Trophoblast cell (in vitro differentiated cells and primary cell): ENCODE measurements around the gene MVB12A.

ENCODE experiments used
- DNase-seq, 2 donors: peaks; one replicate each; pipeline ENCODE4 v3.0.0-alpha.2; 2016
- H2AFZ ChIP-seq: 2 replicates; pipeline ENCODE4 v1.6.1; 2013; ENCODE audit warnings: low read length, moderate library complexity, mild to moderate bottlenecking; ENCODE audit not compliant: insufficient read depth, poor library complexity
- H2AK5ac ChIP-seq: 2 replicates; pipeline ENCODE4 v1.6.1; 2013; ENCODE audit warnings: mild to moderate bottlenecking, low read length
- H2BK120ac ChIP-seq: 2 replicates; pipeline ENCODE4 v1.6.1; 2013; ENCODE audit warnings: low read length, mild to moderate bottlenecking, moderate library complexity; ENCODE audit not compliant: insufficient read depth, poor library complexity
- H2BK12ac ChIP-seq: 2 replicates; pipeline ENCODE4 v1.6.1; 2013; ENCODE audit warnings: mild to moderate bottlenecking, low read length, moderate library complexity
- H2BK5ac ChIP-seq: 2 replicates; pipeline ENCODE4 v1.6.1; 2013; ENCODE audit warnings: low read length, low read depth, moderate library complexity, mild to moderate bottlenecking; ENCODE audit not compliant: poor library complexity
- H3K14ac ChIP-seq: 2 replicates; pipeline ENCODE4 v1.6.1; 2013; ENCODE audit warnings: mild to moderate bottlenecking, low read length
- H3K18ac ChIP-seq: 2 replicates; pipeline ENCODE4 v1.6.1; 2013; ENCODE audit warnings: mild to moderate bottlenecking, low read length
- H3K23ac ChIP-seq: 2 replicates; pipeline ENCODE4 v1.6.1; 2013; ENCODE audit warnings: low read length
- H3K27ac ChIP-seq: 2 replicates; pipeline ENCODE4 v1.5.1; 2013; ENCODE audit warnings: low read depth, mild to moderate bottlenecking, inconsistent platforms, low read length, moderate library complexity
- H3K27me3 ChIP-seq: 2 replicates; pipeline ENCODE4 v1.6.1; 2013; ENCODE audit warnings: inconsistent platforms, mild to moderate bottlenecking, low read length, moderate library complexity; ENCODE audit not compliant: insufficient read depth
- H3K36me3 ChIP-seq, 2 experiments: 1 replicate in 1 of 2; 2 replicates in 1 of 2; pipeline ENCODE4 v1.6.1; 2013; ENCODE audit warnings: low read length in 2 of 2, mild to moderate bottlenecking in 2 of 2, moderate library complexity in 1 of 2; ENCODE audit not compliant: insufficient read depth in 2 of 2, control insufficient read depth in 1 of 2
- H3K4ac ChIP-seq: 2 replicates; pipeline ENCODE4 v1.6.1; 2013; ENCODE audit warnings: low read depth, mild to moderate bottlenecking, low read length, moderate library complexity
- H3K4me1 ChIP-seq, 2 experiments: 1 replicate in 1 of 2; 2 replicates in 1 of 2; pipeline ENCODE4 v1.6.1; 2013; ENCODE audit warnings: low read length in 2 of 2, mild to moderate bottlenecking in 2 of 2, moderate library complexity in 1 of 2; ENCODE audit not compliant: insufficient read depth in 2 of 2, control insufficient read depth in 1 of 2
- H3K4me2 ChIP-seq: 2 replicates; pipeline ENCODE4 v1.6.1; 2013; ENCODE audit warnings: inconsistent platforms, mild to moderate bottlenecking, low read length, moderate library complexity
- H3K4me3 ChIP-seq: 2 replicates; pipeline ENCODE4 v1.5.1; 2013; ENCODE audit warnings: mild to moderate bottlenecking, low read depth, low read length, inconsistent platforms
- H3K79me1 ChIP-seq: one replicate; pipeline ENCODE4 v1.6.1; 2013; ENCODE audit warnings: low read length
- H3K79me2 ChIP-seq: 2 replicates; pipeline ENCODE4 v1.6.1; 2013; ENCODE audit warnings: low read length, mild to moderate bottlenecking; ENCODE audit not compliant: control insufficient read depth, insufficient read depth, poor library complexity
- H3K9ac ChIP-seq: 2 replicates; pipeline ENCODE4 v1.6.1; 2013; ENCODE audit warnings: mild to moderate bottlenecking, low read length
- H3K9me3 ChIP-seq: 2 replicates; pipeline ENCODE4 v1.6.1; 2013; ENCODE audit warnings: low read depth, mild to moderate bottlenecking, control low read depth, inconsistent platforms, low read length; ENCODE audit not compliant: insufficient read depth
- H4K12ac ChIP-seq: 2 replicates; pipeline ENCODE4 v1.6.1; 2013; ENCODE audit warnings: low read depth, mild to moderate bottlenecking, low read length, moderate library complexity
- H4K8ac ChIP-seq: 2 replicates; pipeline ENCODE4 v1.6.1; 2013; ENCODE audit warnings: low read depth, mild to moderate bottlenecking, low read length, moderate library complexity
- H4K91ac ChIP-seq: one replicate; pipeline ENCODE4 v1.6.1; 2013; ENCODE audit warnings: low read depth, mild to moderate bottlenecking, low read length, moderate library complexity
- WGBS: extraction: QIAGEN DNeasy Blood & Tissue Kit; methylation state at CpG from one replicate; pipeline ENCODE4 v1.1.7; 2013; ENCODE audit warnings: missing lambda C conversion rate; ENCODE audit not compliant: insufficient read length, insufficient coverage; ENCODE audit errors: extremely low coverage; 5-methylcytosine and 5-hydroxymethylcytosine counted together

Gene MVB12A

GRCh38 chr19:17406887-17407196 is 13.0 kb upstream of the MVB12A start:
- H4K91ac ChIP-seq = no peak overlapping the region
- no peaks in the 10 kb centered on the region for H3K27me3 ChIP-seq
- H3K4me2 ChIP-seq = no peak overlapping the region
- no peak overlapping the region for H2BK5ac ChIP-seq
- H3K79me1 ChIP-seq = no peaks in the 10 kb centered on the region
- H2AK5ac ChIP-seq = no peak overlapping the region
- no peak overlapping the region for H2BK12ac ChIP-seq
- H3K9me3 ChIP-seq = peaks cover 3% of the 10 kb centered on the region
- no peak overlapping the region for H3K4ac ChIP-seq
- no peaks in the 10 kb centered on the region for H3K36me3 ChIP-seq
- H3K14ac ChIP-seq = no peak overlapping the region
- peaks cover 13 to 14% of the 10 kb centered on the region in 2 experiments for H3K4me1 ChIP-seq
- WGBS = no CpG with 5 or more reads among the region's 2 CpGs
- no peak overlapping the region for H3K18ac ChIP-seq
- H4K12ac ChIP-seq = no peak overlapping the region
- no peak overlapping the region for H2BK120ac ChIP-seq
- no peak overlapping the region for H4K8ac ChIP-seq
- H3K27ac ChIP-seq = no peak overlapping the region
- H3K79me2 ChIP-seq = no peaks in the 10 kb centered on the region
- no peak overlapping the region for H3K9ac ChIP-seq
- H2AFZ ChIP-seq = no peak overlapping the region
- no peak overlapping the region for H3K4me3 ChIP-seq
- DNase-seq = peak in 1 of 2 donors; percentile 18
- no peak overlapping the region for H3K23ac ChIP-seq

DNA sequence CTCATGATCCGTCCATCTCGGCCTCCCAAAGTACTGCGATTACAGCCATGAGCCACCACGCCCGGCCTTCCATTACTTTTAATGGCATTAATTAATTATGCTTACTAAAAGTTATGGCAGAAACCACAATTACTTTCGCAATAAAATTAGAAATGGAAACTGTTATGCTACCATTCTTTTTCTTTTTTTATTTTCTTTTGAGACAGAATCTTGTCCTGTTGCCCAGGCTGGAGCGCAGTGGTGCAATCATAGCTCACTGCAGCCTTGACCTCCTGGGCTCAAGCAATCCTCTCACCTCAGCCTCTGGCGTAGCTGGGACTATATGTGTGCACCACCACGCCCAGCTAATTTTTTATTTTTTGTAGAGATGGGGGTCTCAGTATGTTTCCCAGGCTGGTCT is 9.9 kb upstream of the MVB12A start:
- WGBS = no CpG with 5 or more reads among the region's 9 CpGs
- no peak overlapping the region for H2BK12ac ChIP-seq
- H3K36me3 ChIP-seq = no peaks in the 10 kb centered on the region
- H2BK120ac ChIP-seq = no peak overlapping the region
- no peak overlapping the region for H3K23ac ChIP-seq
- H4K91ac ChIP-seq = no peak overlapping the region
- no peak overlapping the region for H3K4me3 ChIP-seq
- no peak overlapping the region for H3K9ac ChIP-seq
- H3K9me3 ChIP-seq = no peaks in the 10 kb centered on the region
- H3K79me2 ChIP-seq = no peaks in the 10 kb centered on the region
- H3K4ac ChIP-seq = no peak overlapping the region
- H3K79me1 ChIP-seq = peaks cover 3% of the 10 kb centered on the region
- no peak overlapping the region for H2BK5ac ChIP-seq
- H3K27ac ChIP-seq = no peak overlapping the region
- H3K14ac ChIP-seq = no peak overlapping the region
- DNase-seq = no peak
- H3K4me1 ChIP-seq = peaks cover 24 to 25% of the 10 kb centered on the region in 2 experiments
- H4K12ac ChIP-seq = no peak overlapping the region
- no peak overlapping the region for H2AFZ ChIP-seq
- H3K18ac ChIP-seq = no peak overlapping the region
- H4K8ac ChIP-seq = no peak overlapping the region
- H3K27me3 ChIP-seq = no peaks in the 10 kb centered on the region
- no peak overlapping the region for H2AK5ac ChIP-seq
- no peak overlapping the region for H3K4me2 ChIP-seq

GRCh38 chr19:17411801-17412200 is 8.0 kb upstream of the MVB12A start:
- Histone ChIP-seq H2BK12ac (peak overlapping the region; percentile 4), H3K9me3 (no peaks in the 10 kb centered on the region), H3K4ac (no peak overlapping the region), H3K4me3 (no peak overlapping the region), H3K4me1 (peaks cover 16 to 17% of the 10 kb centered on the region in 2 experiments), H2AFZ (no peak overlapping the region), H3K23ac (no peak overlapping the region), H4K91ac (peak overlapping the region; percentile 46), H3K9ac (no peak overlapping the region), H3K36me3 (no peaks in the 10 kb centered on the region), H3K79me2 (no peaks in the 10 kb centered on the region), H3K4me2 (no peak overlapping the region), H3K14ac (no peak overlapping the region), H3K79me1 (peaks cover 3% of the 10 kb centered on the region), H3K27me3 (no peaks in the 10 kb centered on the region), H2BK5ac (no peak overlapping the region), H3K27ac (no peak overlapping the region), H2AK5ac (no peak overlapping the region), H3K18ac (no peak overlapping the region), H2BK120ac (no peak overlapping the region), H4K8ac (no peak overlapping the region), H4K12ac (no peak overlapping the region)
- WGBS = no CpG with 5 or more reads among the region's 11 CpGs
- no peak for DNase-seq

DNA sequence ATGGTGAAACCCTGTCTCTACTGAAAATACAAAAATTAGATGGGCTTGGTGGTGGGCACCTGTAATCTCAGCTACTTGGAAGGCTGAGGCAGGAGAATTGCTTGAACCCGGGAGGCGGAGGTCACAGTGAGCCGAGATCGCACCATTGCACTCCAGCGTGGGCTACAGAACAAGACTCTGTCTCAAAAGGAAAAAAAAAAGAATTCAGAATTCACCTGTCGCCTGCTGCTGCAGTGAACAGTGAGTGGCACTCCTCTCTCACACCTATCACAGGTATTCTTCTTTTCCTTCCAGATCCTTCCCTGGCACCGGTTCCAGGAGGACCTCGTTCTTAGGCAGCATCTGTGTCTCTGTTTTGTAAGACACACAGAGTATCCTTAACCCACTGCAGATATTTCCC is 5.8 kb upstream of the MVB12A start:
- Histone ChIP-seq H3K27ac (no peak overlapping the region), H4K91ac (no peak overlapping the region), H4K8ac (no peak overlapping the region), H3K14ac (no peak overlapping the region), H2BK120ac (no peak overlapping the region), H3K4me1 (peaks cover 15 to 17% of the 10 kb centered on the region in 2 experiments), H3K27me3 (no peaks in the 10 kb centered on the region), H2BK12ac (no peak overlapping the region), H2BK5ac (no peak overlapping the region), H3K9me3 (no peaks in the 10 kb centered on the region), H3K36me3 (no peaks in the 10 kb centered on the region), H4K12ac (no peak overlapping the region), H3K9ac (no peak overlapping the region), H3K23ac (no peak overlapping the region), H3K79me2 (no peaks in the 10 kb centered on the region), H3K4me3 (no peak overlapping the region), H3K4ac (no peak overlapping the region), H2AK5ac (no peak overlapping the region), H3K18ac (no peak overlapping the region), H3K4me2 (no peak overlapping the region), H2AFZ (no peak overlapping the region), H3K79me1 (peaks cover 4% of the 10 kb centered on the region)
- DNase-seq = no peak
- no CpG with 5 or more reads among the region's 8 CpGs for WGBS
